SU-DHL-6 (cell line): Measurements from ENCODE around the gene RAP1B.
"Not testable (repeated sequence)": the region's sequence is repeated elsewhere in the genome, so short reads cannot be mapped to it uniquely, and the experiment has no call there.

Experiments
- H2AFZ ChIP-seq: fragments of 200-600 bp; sonication (generic); 2 replicates; pipeline ENCODE4 v1.6.1; 2014; ENCODE audit warnings: low read depth, mild to moderate bottlenecking, moderate library complexity, mixed read lengths, antibody characterized with exemption, low read length; ENCODE audit not compliant: severe bottlenecking
- H3F3A ChIP-seq: fragments of 200-600 bp; shearing (Covaris generic); 2 replicates; pipeline ENCODE4 v1.6.0; 2016; ENCODE audit warnings: antibody characterized with exemption, mild to moderate bottlenecking; ENCODE audit not compliant: insufficient read depth
- H3K27ac ChIP-seq: fragments of 200-600 bp; sonication (generic); 2 replicates; pipeline ENCODE4 v1.5.1; 2016; ENCODE audit warnings: low read depth, mild to moderate bottlenecking, low read length, moderate library complexity, mixed read lengths
- H3K27me3 ChIP-seq: fragments of 200-600 bp; sonication (generic), shearing (Covaris generic); 2 replicates; pipeline ENCODE4 v1.6.0; 2014; ENCODE audit warnings: mild to moderate bottlenecking, low read length
- H3K36me3 ChIP-seq: fragments of 200-600 bp; sonication (generic); 2 replicates; pipeline ENCODE4 v1.6.1; 2014; ENCODE audit warnings: mild to moderate bottlenecking, low read length, mixed read lengths
- H3K4me2 ChIP-seq: fragments of 300-600, 200-600 bp; shearing (Covaris generic), sonication (generic); 2 replicates; pipeline ENCODE4 v1.6.0; 2014; ENCODE audit warnings: low read length, low read depth, mild to moderate bottlenecking; ENCODE audit not compliant: poor library complexity, severe bottlenecking
- H3K4me3 ChIP-seq: fragments of 200-600 bp; sonication (generic); 2 replicates; pipeline ENCODE4 v1.5.1; 2014; ENCODE audit warnings: antibody characterized with exemption, low read length, mild to moderate bottlenecking, mixed read lengths; ENCODE audit not compliant: insufficient read depth, poor library complexity, severe bottlenecking
- H3K79me2 ChIP-seq: fragments of 200-600 bp; sonication (generic); 2 replicates; pipeline ENCODE4 v1.6.1; 2014; ENCODE audit warnings: mild to moderate bottlenecking, low read length, moderate library complexity; ENCODE audit not compliant: insufficient read depth
- H3K9ac ChIP-seq: fragments of 200-600 bp; sonication (generic); 2 replicates; pipeline ENCODE4 v1.7.0; 2014; ENCODE audit warnings: mild to moderate bottlenecking, low read length
- H3K9me2 ChIP-seq: fragments of 200-600 bp; sonication (generic); replicated peaks from 2 replicates; pipeline ENCODE4 v1.6.1; 2014; ENCODE audit warnings: low read length; ENCODE audit not compliant: insufficient read depth
- H3K9me3 ChIP-seq: fragments of 200-600 bp; sonication (generic); 2 replicates; pipeline ENCODE4 v1.6.1; 2014; ENCODE audit warnings: low read length, mixed read lengths; ENCODE audit not compliant: insufficient read depth
- H4K20me1 ChIP-seq: fragments of 200-600 bp; sonication (generic); 2 replicates; pipeline ENCODE4 v1.6.1; 2014; ENCODE audit warnings: low read depth, mild to moderate bottlenecking, antibody characterized with exemption, low read length, moderate library complexity, mixed read lengths
- EZH2phosphoT487 ChIP-seq: fragments of 200-600 bp; sonication (generic), shearing (Covaris generic); conservative IDR thresholded peaks from 2 replicates; pipeline ENCODE4 v1.6.1; 2018; ENCODE audit warnings: mild to moderate bottlenecking, antibody characterized with exemption, low read length, moderate library complexity, mixed read lengths
- TF ChIP-seq, protein P1 (sequence below): fragments of 200-600 bp; sonication (generic); IDR thresholded peaks from one replicate; pipeline ENCODE4 v1.5.1; 2017; ENCODE audit warnings: antibody characterized with exemption, mild to moderate bottlenecking, low read length, moderate library complexity; ENCODE audit not compliant: insufficient read depth, poor library complexity, severe bottlenecking

The RAP1B gene

DNA sequence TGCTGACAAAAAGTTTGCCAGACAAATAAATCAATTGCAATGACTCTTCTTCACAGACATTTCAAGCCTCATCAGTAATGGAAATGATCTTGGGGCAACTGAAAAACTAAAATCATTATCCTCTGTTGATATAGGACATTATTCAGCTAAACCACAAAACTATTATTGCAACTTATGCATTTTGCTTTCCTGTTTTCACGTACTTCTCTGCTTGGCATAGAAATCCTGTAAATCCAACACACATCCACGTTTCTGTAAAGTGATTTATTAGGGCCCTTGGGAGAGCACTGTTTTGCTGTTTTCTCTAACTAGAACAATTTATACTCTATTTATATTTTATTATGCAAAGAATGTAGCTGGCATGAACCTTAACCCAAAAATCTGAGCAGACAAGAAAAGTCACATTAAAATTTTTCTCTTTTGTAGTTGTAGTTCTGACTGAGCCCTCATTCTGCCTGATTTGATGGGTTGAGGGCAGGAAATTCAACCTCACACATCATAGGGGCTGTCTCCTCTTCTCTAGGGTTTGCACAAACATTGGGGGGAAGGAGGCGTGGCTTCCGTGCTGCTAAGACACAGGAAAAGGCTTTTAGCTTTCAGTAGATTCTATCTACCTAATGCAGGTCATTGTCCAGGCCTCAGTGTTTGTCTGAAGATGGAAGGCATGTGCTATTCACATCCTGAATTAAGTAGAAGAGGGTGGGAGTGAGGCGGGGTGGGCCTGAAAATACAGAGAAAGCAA, 64.6 kb downstream of the RAP1B start:
- Histone ChIP-seq H3K4me2 (no peak overlapping the region), H4K20me1 (no peaks in the 10 kb centered on the region), H3K27ac (no peak overlapping the region), H3K27me3 (no peaks in the 10 kb centered on the region), H3F3A (no peaks in the 10 kb centered on the region; the same call in 1 of the 2 replicates), H3K9ac (no peak overlapping the region), H3K79me2 (no peaks in the 10 kb centered on the region), H2AFZ (no peak overlapping the region), H3K36me3 (no peaks in the 10 kb centered on the region), H3K4me3 (no peak overlapping the region), H3K9me3 (no peaks in the 10 kb centered on the region), H3K9me2 (no peaks in the 10 kb centered on the region)
- no peak for TF ChIP-seq EZH2phosphoT487
- TF ChIP-seq, protein P1, sequence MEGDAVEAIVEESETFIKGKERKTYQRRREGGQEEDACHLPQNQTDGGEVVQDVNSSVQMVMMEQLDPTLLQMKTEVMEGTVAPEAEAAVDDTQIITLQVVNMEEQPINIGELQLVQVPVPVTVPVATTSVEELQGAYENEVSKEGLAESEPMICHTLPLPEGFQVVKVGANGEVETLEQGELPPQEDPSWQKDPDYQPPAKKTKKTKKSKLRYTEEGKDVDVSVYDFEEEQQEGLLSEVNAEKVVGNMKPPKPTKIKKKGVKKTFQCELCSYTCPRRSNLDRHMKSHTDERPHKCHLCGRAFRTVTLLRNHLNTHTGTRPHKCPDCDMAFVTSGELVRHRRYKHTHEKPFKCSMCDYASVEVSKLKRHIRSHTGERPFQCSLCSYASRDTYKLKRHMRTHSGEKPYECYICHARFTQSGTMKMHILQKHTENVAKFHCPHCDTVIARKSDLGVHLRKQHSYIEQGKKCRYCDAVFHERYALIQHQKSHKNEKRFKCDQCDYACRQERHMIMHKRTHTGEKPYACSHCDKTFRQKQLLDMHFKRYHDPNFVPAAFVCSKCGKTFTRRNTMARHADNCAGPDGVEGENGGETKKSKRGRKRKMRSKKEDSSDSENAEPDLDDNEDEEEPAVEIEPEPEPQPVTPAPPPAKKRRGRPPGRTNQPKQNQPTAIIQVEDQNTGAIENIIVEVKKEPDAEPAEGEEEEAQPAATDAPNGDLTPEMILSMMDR = no peak

DNA sequence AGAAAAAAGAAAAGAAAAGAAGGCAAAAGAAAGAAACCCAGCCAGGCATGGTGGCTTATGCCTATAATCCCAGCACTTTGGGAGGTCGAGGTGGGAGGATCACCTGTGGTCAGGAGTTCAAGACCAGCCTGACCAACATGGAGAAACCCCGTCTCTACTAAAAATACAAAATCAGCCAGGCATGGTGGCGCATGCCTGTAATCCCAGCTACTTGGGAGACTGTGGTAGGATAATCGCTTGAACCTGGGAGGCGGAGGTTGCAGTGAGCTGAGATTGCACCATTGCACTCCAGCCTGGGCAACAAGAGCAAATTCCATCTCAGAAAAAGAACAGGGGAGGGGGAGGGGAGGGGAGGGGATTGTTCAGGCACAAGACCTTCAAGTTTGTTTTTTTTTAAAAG, 66.2 kb downstream of the RAP1B start:
- not testable (repeated sequence) for H3K79me2 ChIP-seq, H3K27ac ChIP-seq, H3K9me3 ChIP-seq, H3K4me2 ChIP-seq, H3K36me3 ChIP-seq, H3F3A ChIP-seq, H2AFZ ChIP-seq, H3K9ac ChIP-seq, H3K4me3 ChIP-seq, H4K20me1 ChIP-seq, H3K27me3 ChIP-seq, H3K9me2 ChIP-seq

DNA sequence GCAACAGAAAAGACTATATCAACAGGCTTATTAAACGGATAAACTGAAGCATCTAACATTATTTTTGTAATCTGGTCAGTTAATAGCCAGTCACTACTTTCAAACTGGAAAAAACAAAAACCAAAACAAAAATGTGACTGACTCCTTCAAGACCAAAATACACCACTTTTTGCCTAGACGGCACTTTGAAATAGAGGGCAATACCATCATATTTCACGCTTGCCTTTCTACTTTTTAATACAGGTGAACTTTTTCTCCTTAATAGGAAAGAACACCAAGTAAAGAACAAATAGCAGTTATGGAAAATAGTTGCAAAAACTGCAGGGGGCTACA, 75.5 kb downstream of the RAP1B start:
- TF ChIP-seq, protein P1 = no peak
- TF ChIP-seq EZH2phosphoT487 = no peak
- Histone ChIP-seq H3K79me2 (peaks cover 50% of the 10 kb centered on the region), H3F3A (no peaks in the 10 kb centered on the region), H4K20me1 (0 out of 2 replicates have a peak, but pooled peaks cover 4% of the 10 kb centered on the region), H3K27ac (0 out of 2 replicates have a peak overlapping the region, but pooled peaks have one; percentile 9), H3K9ac (peak overlapping the region; percentile 85), H3K27me3 (no peaks in the 10 kb centered on the region), H3K4me3 (peak overlapping the region; percentile 70), H2AFZ (peak overlapping the region; percentile 65), H3K9me3 (no peaks in the 10 kb centered on the region), H3K9me2 (no peaks in the 10 kb centered on the region), H3K4me2 (peak overlapping the region; percentile 79), H3K36me3 (peaks cover 18% of the 10 kb centered on the region; the same call in 1 of the 2 replicates)
